Astrocyte of the cerebellum (primary cell): ENCODE results near the gene SPTBN5.

Source experiments
- DNase-seq: peaks from one replicate; pipeline ENCODE4 v3.0.0-alpha.2; 2011; ENCODE audit warnings: low read depth
- H3K4me3 ChIP-seq: 2 replicates; pipeline ENCODE4 v1.5.1; 2011; ENCODE audit warnings: mild to moderate bottlenecking, low read depth, low read length, moderate library complexity
- CTCF ChIP-seq: IDR thresholded peaks from 2 replicates; pipeline ENCODE4 v1.5.1; 2012; ENCODE audit warnings: low read length, low read depth, moderate library complexity, mild to moderate bottlenecking; ENCODE audit errors: missing control alignments
- in situ Hi-C: cut with HindIII; loops from 2 replicates; pipeline ENCODE4 v1.10.0; 2017; ENCODE audit warnings: low sequenced_read_pairs

The SPTBN5 gene

DNA sequence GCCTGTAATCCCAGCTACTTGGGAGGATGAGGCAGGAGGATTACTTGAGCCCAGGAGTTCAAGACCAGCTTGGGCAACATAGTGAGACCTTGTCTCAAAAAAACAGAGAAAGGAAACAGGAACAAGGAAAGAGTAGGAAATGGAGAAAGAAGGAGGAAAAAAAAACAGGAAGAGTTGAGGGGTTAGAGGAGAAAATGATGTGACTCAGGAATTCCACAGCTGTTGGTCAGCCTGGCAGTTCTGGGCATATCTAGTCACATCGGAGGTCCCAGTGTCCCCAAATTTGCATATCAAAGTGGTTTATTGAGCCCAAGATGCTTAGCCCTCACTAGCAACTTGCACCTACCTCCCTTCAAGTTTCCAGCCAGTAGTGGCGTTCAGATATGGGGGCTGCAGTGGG, 84.7 kb downstream of the SPTBN5 start:
- DNase-seq, result no peak
- no peak for TF ChIP-seq CTCF
- H3K4me3 ChIP-seq, result no peak overlapping the region
- in situ Hi-C loops, result no loop called here

DNA sequence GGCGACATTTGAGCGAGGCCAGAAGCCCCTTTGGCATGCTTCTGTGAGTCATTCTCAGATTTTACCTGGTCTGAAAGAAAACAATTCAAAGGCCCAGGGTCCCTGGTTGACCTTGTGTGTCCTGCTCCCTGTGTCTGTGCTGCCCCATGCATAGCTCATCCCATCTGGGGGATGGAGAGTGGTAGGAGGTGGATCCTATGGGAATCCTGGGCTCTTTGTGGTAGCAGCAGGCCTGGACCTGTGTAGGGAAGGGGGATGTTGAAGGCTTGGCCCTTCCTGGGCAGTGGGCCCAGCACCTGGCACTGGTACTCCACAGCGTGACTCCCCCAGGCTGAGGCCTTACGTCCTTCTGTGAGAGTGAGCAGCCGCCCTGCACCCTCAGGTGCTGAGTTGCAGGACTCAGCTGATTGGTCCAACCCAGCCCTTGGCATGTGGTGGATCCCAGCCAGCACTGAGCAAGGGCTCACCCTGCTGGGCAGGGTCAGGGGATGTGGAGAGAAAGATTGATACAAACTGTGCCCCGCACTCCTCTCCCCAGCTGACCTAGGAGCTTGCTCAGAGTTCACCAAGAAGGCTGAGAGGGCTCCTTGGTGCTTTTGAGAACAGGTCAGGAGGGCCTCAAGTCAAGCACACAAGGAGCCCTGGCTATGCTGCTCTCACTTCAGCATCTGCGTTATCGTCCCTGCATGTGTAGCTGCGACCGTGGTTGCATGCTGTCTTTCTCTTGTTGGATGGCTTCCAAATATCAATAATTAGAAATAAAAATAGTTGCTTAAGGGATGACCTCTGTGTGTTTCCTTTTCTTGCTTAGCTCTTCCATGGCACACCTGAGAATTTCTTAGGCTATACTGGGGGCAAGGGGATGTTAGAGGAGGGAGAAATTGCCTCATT, 87.3 kb downstream of the SPTBN5 start:
- TF ChIP-seq CTCF, result no peak
- in situ Hi-C loops, result no loop called here
- no peak overlapping the region for H3K4me3 ChIP-seq
- DNase-seq, result no peak

DNA sequence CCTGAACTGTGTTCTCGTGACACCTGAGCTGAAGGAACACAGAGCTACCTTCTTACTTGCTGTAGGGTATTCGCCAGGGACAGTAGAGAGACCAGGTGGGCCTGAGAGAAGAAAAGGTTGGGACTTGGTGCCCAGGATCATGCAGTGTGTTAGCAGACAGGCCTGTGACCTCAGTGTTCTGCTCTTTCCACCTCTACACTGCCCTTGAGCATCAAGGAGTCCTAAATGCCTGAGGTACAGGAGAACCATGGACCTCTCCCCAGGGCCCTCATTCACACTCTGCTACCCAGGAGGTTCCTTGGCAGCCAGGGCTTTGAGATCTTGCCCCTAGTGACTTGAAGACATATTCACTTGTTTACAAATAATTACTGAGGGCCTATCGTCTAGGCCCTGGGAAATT, 88.1 kb downstream of the SPTBN5 start:
- no peak for TF ChIP-seq CTCF
- in situ Hi-C loops, result no loop called here
- DNase-seq, result no peak
- H3K4me3 ChIP-seq, result no peak overlapping the region

DNA sequence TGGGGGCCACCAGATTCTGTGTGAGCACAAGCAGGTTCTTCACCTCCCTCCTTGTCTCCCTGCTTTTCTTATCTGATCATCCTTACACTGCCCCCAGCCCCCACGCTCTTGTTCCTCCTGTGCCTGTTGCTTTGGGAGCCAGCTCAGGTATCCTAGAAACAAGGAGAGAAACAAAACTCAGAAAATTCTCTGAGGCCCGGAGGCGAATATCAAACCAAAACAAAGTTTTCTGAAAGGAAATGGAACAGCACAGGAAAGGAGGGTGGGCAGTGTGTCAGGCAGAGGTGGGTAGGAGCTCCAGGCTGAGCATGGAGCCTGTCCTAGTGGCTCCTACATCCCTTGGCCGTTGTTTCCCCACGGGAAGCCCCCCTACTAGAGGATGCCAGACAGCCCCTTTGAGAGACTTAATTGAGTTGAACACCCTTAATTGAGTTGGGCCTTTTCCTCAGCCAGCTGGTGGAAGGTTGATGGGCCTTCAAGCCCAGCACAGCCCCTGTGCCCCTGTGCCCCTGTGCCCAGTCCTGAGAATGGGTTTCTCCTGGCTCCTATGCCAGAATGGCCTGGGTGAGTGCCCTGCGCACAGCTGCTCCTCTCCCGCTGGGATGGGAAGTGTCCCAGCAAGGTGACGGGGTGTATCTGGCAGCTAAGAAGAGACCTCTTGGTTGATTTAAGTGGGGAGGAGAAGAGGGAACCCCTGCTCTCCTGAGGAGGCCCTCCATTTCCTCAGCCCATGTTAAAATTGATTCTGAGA, 88.8 kb downstream of the SPTBN5 start:
- in situ Hi-C loops, result no loop called here
- TF ChIP-seq CTCF, result no peak
- H3K4me3 ChIP-seq, result no peak overlapping the region
- DNase-seq, result no peak

DNA sequence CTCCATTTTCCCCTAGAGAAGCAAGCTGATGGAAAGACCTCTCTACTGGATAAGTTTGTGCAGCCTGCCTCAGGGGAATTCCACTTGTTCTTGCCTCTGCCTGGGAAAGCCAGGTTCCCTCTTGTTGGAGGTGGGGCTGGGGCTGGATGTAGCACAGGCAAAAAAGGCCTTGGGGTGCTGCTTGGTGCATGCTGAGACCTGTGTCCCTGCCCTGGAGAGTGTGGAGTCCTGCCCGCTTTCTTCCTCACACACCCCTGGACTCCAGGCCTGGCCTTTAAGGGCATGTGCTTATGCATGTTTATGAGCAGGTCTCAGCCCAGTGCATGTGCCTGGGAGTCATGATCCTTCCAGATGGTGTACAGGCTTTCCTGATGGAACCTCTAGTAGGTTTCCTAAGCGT, 89.5 kb downstream of the SPTBN5 start:
- TF ChIP-seq CTCF, result no peak
- in situ Hi-C loops, result no loop called here

GRCh38 chr15:41801850-41802455, 91.9 kb downstream of the SPTBN5 start:
- no peak overlapping the region for H3K4me3 ChIP-seq
- in situ Hi-C loops, result no loop called here
- no peak for TF ChIP-seq CTCF
- no peak for DNase-seq

More for the DNA sequence above, 89.5 kb downstream of the SPTBN5 start:
- no peak overlapping the region for H3K4me3 ChIP-seq
- DNase-seq, result no peak
